HG02943 (cell line): Measurements from ENCODE around the gene TMCO4.

ENCODE experiments used
- ATAC-seq: cut with Tn5 transposase; IDR thresholded peaks from one replicate; pipeline ENCODE4 v1.9.1; 2021; ENCODE audit warnings: mild to moderate bottlenecking, low read depth, moderate library complexity; ENCODE audit not compliant: unreplicated experiment

The TMCO4 gene

GRCh38 chr1:19665186-19665495 lies 134.6 kb downstream of the TMCO4 start:
- no peak for ATAC-seq

DNA sequence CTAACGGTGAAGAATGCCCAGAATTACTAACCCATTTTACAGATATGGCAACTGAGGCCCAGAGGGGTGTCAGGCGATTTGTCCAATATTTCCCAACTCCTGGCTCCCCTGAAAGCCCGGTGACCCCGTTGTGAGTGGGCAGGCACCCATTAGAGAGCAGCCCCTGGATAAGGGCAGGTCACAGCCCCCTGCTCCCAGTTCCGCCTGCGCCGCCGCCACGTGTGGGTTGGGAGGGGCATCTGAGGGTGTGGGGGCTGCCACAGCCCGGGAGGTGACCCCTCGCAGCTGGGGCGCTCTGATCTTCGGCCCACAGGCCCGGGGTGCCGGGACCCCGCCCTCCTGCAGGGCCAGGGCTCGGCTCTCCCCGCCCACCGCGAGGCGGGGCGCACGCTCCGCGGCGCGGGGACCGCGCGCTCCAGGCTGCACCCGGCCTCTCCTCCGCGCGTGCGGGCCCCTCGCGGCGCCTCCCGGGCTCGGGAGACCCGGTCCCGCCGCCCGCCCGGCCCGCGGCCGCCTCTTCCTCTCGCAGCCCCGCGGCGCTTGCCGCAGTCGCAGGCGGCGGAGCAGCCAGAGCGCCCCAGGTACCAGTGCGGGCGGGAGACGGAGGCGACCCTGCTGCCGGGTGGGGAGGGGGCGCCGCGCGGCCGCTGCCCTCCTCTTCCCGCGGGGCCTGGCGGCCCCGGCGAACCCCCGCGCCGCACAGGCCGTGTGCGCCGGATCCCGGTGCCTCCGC lies 135.1 kb downstream of the TMCO4 start, which contains the start of gene HTR6:
HTR6 (plus strand) TSS at position 423 of the 733 bp plus-strand sequence. CDS start 879 bp downstream, outside the sequence.
- no peak for ATAC-seq

- ATAC-seq, result no peak
Observed at GRCh38 chr1:19662313-19662712, 137.4 kb downstream of the TMCO4 start.

- ATAC-seq, result no peak
Observed at GRCh38 chr1:19661721-19662228, 137.9 kb downstream of the TMCO4 start.

DNA sequence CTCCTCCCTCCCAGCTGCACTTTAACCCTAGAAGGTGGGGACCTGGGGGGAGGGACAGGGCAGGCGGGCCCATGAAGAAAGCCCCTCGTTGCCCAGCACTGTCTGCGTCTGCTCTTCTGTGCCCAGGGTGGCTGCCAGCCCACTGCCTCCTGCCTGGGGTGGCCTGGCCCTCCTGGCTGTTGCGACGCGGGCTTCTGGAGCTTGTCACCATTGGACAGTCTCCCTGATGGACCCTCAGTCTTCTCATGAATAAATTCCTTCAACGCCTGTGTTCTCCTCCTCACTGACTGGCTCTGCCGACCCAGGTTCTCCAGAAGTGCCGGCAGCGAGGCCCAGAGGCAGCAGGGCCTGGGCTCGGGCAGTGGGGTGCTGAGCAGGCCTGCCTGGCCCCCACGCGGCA lies 141.5 kb downstream of the TMCO4 start:
- ATAC-seq, result no peak

GRCh38 chr1:19657511-19657910 lies 142.2 kb downstream of the TMCO4 start:
- ATAC-seq, result no peak

- no peak for ATAC-seq
Observed at GRCh38 chr1:19656780-19657466, 142.8 kb downstream of the TMCO4 start.

- ATAC-seq, result no peak
Observed at GRCh38 chr1:19656134-19656779, 143.5 kb downstream of the TMCO4 start.

DNA sequence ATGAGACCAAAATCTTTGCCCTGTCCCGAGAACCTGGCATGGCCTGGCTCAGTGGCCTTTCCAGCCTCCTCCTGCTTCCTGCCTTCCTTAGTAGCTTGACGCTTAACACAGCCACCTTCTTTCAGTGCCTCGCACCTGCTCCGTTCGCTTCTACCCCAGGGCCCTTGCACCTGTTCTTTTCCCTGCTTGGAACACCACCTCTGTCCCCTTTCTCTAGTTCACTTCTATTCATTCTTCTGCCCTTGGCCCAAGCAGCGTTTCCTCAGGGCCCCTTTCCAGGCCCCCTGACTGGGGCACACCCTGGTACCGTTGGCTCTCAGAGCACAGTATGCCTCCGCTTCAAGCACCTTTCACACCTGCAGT lies 144.0 kb downstream of the TMCO4 start:
- no peak for ATAC-seq

- ATAC-seq, result no peak
Observed at GRCh38 chr1:19654886-19655717, 144.6 kb downstream of the TMCO4 start.

DNA sequence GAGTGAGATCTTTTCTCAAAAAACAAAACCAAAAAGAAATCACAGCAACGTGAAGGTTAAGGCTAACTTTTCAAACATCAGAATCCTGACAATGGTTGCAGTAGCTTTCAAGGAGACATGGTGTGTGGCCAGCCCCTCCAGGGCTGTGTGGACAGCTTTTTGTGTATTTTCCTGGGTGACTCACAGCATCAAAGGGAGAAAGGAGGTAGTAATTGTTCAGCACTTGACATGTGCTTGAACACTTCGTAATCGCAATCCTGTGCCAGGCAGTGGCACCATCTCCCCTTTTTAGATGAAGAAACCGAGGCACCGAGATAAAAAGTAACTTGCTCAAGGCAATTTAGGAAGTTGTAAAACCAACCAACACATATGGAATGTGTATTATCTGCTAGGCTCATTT lies 145.3 kb downstream of the TMCO4 start:
- no peak for ATAC-seq

GRCh38 chr1:19651141-19651737 lies 148.5 kb downstream of the TMCO4 start:
- no peak for ATAC-seq

- no peak for ATAC-seq
Observed at GRCh38 chr1:19650416-19651140, 149.1 kb downstream of the TMCO4 start.

DNA sequence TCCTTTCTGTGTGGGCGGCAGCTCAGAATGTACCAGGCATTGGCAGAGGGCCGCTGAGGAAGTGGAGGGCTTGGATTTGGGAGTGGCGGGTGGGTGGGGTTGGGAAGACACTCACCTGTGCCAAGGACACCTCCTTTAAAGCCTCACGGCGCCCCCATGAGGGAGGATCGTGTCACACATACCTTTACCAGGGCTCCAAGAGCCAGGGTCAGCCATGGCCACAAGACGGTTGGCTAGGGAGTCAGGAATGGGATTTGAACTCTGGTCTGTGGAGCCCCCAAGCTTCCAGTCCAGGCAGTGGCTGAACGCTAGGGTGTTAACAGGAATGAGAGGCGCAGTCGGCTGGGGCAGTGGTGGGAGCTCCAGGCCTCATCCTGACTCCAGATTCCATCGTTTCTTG lies 151.0 kb downstream of the TMCO4 start:
- no peak for ATAC-seq

- no peak for ATAC-seq
Observed at GRCh38 chr1:19648239-19648638, 151.5 kb downstream of the TMCO4 start.

GRCh38 chr1:19647643-19648042 lies 152.1 kb downstream of the TMCO4 start:
- no peak for ATAC-seq

DNA sequence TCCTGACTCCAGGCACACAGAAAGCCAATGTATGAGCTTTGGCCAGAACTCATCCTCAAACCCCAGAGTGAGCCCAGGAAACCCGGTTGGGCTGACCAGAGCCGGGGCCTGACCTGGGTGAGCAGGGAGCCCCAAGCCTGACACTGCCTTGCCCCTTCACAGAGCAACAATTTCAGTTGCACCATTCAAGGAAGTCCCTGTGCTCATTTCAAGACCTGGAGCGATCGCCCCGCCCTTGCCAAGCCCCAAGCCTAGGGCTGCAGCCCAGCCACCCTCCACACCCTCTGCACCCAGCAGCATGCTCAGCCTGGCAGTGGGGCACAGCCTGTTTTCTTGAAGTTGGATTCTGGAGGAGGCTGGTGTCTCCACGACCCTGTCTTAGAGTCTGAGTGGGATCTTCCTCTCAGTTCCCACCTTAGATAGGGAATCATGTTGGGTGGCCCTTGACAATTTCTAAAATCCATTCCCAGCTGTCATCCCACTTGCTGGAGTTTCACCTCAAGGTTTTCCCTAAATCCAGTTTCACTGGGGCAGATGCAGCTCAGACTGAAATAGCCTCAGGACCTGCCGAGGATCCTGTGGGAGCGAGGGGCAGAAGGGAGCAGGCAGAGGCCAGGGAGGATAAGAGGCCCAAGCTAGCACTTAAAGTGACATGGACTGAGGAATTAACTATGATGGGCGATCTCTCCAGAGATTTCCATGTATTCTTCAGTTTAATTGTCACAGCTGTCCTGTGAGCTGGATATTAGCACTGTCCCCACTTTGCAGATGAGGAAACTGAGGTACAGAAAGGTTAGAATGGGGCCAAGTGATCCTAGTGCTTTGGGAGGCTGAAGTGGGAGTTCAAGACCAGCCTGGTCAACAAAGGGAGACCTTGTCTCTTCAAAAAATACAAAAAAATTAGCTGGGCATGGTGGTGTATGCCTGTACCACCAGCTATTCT lies 153.1 kb downstream of the TMCO4 start:
- no peak for ATAC-seq

GRCh38 chr1:19645411-19646251 lies 154.1 kb downstream of the TMCO4 start:
- no peak for ATAC-seq
